ENCODE data around the gene OGA.

Gene OGA

DNA sequence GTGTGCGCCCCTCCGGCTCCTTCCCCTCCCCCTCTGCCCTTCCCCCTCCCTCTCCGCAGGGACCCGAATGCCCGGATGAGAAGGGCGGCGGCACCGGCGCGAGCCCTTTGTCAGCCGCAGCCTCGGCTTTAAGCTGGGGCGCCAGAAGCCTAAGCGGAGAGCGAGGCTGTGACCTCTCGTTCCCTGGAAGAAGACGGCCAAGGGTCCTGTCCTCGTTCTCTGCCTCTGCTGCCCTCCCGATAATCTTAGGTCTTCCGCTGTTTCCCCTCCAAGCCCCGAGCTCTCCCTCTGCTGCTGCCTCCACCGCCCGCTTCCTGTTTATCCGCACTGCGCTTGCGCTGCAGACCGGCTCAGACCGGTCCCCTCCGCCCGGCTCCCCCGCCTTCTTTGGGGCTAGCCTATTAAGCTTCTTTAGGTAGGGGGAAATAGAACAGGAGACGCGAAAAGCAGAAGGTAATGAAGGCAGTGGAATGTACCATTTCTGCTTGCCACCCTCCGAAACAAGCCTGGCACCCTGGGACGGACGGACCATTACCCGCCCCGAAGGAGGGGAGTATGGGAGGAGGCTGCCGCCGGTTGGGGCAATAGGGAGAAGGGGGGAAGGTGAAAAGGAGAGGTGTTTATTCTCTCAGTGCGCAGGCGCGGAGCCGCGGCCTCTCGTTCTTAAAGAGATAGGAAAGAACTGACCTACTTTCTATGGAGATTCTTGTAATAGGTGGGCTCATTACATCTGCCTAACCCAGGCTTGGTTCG is at the start of gene OGA:
Gene OGA (minus strand): TSS at position 326 of the 753 bp plus-strand sequence. CDS start 422 bp downstream, outside the sequence.
- DNase-seq, result peak; percentile 84

DNA sequence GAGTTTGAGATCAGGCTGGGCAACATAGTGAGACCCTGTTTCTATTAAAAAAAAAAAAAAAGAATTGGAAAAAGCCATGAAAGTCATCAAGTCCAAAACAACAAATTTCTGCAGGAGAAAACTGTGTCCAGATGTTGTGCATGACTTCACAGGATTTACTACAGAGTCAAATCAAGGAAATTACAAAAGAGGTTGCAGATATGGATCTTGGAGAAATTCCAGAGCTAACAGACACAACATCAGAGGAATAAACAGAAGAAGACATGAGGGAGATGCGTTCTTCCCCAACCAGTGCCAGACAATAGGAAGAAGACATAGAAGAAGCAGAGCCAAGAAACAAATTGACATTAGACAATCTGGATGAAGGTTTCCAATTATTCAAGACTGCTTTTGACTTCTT is 49.7 kb upstream of the OGA start:
- no peak for DNase-seq

DNA sequence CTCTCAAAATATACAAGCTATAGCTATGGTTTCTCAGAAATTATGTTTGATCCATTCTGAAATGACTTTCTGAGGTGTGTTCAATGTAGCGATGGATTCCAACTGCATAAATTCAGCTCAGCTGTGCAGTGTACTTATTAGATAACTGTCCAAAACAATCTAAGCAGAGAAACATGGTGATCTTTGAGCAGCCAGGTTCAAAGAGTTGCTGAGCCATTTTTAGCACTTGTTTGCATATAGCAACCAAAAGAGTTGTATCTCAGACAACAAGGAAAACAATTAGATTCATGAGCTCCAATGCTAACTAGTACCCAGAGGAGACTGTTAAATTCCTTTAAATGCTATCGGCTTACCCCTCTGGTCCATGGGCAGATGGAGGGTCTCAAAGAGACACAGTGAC is 41.3 kb upstream of the OGA start:
- DNase-seq, result no peak

DNA sequence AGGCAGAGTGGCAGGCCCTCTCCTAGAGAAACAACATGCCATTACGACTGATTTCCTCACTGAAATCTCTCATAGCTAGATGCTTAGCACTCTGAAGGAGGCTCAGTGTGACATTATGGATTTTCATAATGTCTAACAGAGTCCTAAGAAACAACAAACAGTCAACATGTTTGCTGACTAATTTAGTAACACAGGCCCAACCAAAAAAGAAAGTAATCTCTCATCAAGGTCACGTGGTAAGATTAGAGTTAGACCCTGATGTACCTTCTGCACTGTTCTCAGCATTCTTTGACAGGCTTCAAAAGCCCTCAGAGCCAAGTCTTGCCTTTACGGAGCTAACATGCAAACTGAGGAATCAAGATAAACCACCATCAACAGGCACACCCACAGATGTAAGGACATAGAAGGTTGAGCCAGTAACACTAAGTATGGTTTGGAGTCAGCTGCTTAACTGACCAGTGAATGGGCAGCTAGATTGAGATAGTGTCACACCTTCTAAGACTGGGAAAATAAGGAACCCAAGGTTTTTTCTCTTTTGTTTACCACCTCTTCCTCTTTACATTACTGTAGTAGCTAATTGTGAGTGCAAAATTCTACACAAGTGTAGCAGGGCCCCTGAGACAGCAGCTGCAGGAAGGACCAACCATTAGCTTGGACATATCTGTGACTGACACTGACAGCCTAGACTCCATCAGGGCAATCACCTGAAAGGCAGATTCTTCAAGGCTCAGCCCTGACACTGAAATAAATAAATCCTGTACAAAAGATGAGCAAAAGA is 40.7 kb upstream of the OGA start:
- no peak for DNase-seq

DNA sequence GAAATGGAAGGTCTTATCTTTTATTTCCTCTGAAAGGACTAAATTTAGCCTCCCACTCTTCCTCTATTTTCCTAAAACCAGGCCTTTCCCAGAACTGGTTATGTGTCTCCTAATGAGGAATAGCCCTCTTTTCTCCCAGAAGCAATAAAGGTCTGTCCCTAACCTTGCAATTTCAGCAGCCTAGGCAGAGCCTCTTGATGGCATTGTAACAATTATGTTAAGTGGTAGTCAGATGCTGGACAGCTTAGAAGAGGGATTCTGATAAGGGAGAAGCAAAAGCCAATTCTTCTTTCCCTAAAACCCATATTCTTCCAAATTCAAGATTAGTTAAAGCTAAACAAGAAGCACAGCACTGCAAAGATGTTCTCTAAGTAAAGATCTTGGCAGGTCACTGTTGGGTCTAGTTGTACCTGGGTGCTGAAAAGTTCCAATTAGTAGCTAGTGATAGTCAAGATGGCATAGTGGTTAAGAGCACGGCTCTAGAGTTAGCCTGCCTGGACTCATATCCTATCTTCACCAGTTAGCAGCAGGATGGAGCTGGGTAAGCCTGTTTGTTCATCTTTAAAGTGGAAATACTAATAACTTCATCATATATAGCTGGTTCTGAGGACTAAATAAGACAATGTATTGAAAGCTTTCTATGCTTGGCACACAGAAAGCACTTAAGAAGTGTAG is 39.7 kb upstream of the OGA start:
- DNase-seq, result no peak

DNA sequence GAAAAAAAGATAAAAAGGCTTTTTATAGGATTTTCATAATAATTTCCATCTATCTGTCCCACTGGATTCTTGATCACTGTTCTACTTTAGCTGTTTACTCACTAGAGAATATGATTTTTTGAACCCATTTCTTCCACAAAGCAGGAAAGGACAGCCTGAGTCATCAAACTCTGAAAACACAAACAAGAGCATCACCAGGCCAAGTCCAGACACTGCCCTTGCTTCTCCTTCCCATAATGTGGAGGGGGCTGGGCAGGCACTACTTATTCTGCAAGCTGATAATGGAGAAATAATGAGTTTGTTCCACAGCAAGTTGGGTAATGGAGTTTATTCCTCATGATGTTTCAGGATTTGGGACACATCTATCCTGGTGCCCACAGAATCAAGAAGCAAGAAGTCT is 38.4 kb upstream of the OGA start:
- no peak for DNase-seq

DNA sequence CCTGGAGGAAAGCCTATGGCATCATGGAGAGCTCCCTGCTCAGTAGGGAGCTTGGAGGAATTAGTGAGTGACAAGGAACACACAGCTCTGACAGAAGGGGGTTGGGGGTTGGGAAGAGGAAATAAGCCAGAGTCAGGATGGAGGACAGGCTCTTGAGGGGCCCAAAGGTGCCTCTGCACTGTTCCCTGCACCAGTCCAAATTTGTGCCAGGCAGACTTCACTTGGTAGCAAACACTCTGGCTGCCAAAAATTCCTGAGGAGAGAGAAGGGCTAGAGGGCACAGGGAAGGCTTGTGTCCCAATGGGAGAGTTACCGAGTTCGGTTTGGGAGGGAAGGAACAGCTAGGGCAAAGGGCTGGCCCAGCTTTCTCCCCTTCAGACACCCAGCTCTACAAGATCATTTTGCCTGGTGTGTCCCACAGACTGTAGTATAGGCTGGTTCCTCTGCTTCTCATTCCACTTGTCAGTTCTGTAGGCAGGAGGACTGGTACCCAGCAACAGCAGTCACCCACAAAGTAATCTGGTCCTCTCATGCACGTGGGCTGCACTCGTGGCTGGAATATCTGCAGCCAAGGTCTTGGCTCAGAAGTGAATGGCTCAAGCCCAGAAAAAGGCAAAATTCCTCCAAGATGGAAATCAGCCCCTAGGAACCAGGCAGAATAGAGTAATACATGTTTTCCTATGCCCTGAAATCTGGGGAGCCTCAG is 33.3 kb upstream of the OGA start:
- no peak for DNase-seq

DNA sequence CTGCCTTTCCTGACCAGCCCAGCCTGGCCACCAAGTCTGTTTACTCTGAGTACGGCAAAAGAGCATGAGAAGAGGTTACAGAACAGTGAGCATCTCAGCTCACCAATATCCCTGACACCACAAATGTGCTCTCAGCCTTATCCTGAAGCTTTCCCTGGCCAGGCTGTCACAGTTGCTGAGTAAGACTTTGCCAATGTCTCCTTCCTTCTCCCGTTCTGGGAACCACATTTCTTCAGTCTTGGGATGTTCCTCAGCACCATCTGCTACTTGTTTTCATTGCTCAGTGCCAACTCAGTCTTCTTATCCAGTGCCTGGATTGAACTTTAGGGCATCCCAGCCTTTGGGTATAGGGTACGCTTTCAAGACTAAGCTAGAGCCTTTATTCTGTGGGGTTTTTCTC is 32.5 kb upstream of the OGA start:
- no peak for DNase-seq

DNA sequence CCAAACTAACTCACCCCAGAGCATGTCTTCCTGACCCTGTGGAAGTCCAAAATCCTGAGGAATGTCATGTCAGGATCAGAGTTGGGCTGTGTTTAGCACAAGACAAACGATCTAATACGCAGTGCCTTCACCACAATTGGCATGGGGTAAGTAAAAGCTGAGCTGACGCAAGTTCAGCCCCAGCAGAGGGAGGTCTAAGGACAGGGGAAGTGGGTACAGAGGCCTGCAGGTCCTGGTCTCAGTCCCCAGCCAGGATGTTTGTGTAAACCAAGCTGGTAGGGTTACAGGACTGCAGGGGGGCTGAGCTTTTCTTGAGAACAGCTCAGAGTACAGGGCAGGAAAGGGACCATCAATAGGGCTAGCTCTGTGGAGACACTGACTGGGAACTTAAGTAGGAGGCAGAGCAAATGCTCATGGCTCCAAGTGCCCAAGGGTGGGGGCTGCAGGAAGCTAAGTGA is 30.7 kb upstream of the OGA start:
- DNase-seq, result no peak

DNA sequence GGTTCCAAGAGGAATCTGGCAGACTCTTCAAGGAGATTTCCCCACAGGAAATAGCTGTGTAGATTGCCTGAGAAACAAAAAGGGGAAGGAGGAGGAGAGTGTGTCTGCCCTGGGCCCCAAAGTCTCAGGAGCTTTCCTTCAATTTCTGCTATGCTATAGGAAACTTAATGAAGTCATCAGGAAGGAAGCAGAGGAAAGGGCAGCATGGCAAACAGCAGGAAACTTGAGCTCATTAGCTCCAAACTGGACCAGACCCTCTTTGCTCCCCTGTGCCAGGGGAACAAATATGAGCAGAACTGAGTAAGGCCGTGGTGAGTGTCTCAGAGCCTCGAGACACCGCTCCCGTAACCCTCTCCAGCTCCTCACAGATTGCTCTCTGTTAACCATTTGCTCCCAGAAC is 30.2 kb upstream of the OGA start:
- DNase-seq, result no peak

DNA sequence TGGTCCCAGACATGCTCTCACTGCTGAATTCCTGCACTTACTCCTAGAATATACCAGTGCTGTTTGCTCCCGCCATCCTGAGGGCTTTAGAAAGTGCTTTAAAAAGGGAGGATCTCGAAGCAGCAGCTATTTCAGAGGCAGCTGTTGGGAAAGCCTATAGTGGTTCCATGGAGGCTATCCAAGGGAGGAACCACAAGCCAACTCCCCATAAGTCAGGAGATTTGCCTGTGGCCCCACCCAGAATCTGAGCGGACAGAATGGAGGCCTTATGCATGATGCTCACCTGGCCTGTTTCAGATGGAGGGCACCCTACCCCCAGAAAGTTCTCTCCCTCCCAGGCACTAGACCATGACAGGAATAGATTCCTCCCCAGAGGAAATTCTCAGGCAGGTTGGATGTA is 27.6 kb upstream of the OGA start:
- no peak for DNase-seq

DNA sequence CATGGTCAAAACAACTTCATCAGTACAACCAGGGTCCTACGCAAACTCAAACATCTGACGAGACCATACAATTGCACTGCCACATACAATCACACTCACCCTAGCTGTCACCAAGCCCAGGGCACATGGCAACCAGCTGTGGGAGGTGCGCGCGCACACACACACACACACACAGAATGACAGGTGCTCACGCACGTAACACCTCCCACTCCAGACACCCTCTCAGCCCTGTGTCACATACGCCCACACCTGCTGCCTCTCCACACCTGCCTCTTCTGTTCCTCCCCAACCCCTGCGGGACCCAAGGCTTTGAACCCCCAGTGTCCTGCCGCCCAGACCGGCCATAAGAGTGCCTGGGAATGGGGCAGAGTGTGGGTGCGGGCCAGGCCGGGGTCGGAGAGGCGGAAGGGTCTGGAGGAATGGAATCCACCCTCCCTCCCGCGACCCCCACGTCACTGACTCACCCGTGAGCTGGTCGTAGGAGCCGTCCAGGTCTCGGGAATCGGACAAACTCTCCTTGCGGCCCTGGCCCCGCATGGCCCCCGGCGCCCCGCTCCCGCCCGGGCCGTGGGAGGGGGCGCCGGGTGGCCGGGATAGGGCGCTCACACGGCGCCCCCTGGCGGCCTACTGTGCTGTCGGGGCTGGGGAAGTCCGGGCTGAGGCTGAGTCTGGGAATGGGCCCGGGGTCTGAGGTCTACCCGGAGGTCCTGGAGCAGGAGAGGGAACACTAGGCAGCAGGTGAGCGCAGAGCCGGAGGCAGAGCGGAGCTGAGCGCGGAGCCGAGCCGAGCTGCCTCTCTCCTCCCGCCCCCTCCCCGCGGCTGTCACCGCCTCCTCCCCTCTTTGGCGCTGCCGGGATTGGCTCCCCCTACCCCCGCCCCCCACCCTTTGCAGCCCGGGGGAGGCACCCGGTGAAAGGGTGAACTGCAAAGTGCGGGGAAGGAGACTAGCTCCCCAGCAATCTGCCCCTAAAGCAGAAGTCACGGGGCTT is 25.1 kb upstream of the OGA start, which contains the start of gene KCNIP2:
Gene KCNIP2 (minus strand): TSS at position 769 of the 990 bp plus-strand sequence. CDS start 232 bp downstream, at position 537.
- DNase-seq, result peak; percentile 6

DNA sequence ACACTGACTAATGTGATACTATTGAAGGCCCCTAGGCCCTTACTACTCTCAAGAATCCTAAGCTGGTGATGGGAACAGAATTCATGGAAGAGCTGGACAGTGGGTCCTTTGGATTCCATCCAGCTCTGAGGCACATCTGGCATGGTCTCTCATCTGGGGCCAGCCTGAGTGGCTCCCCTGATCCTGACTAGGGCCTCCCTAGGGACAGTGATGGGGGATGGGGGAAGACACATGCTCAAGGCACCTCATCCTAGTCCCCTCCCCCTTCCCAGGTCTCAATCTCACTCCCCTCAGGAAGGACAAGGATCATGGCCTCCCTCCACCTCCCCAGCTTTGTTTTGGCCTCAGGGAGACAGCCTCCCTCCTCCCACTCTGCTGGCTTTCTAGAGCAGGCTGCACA is 23.6 kb upstream of the OGA start:
- no peak for DNase-seq

DNA sequence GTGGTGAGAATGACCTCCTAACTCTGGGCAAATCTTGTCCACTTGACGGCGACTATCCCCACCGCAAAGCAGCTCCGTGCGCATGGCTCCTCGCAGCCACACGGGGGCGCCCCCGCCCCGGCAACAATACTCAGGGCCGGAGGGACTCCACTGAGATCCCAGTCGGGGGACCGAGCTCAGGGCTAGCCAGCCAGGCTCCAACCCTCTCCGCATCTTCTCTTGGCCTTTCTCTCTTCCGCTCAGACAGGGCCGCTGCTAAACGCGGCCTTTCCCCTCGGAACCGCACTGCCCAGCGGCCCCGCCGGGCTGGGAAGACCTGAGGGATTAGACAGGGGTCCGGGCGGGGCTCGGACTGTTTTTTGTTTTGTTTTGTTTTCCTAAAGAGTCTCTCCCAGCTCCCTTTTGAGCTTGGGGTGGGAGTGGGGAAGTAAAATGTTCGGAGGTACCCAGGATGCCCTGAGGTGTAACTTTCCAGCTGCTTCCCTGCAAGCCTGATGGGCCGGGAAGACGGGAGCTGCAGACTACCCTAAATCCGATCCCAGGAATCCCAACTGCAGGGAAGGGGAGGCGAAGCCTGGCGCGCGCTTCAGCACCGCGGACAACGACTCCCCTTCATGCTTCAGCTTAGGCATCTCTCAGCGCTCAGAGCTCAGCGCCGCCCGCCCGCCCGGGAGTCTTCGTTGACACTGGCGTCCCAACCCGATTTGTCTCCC is 22.7 kb upstream of the OGA start:
- DNase-seq, result no peak

DNA sequence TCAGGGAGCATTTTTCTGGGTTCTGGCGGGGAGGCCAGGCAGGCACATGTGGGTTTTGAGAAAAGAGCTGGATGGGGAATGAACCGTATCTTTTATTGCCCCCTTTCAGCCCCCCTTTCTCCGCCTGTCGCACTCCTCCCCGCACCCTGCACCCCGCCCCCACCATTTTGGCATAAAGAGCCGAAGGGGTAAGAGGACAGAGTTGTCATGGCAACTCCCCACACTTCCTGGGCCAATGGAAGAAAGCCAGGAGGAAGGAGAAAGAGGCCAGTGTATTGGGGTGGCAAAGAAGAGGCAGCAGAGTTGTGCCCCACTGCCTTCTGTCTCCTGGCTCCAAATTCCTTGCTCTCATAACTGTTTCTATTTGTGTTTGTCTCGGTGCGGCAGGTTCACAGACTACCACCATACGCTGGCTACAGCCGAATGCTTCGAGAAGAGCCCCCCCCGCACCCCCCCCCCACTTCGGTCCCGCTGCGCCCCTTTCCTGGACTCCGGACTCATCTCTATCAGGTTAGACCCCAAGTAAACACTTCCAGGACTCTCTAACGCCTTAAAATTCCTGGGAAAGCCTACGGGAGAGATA is 21.9 kb upstream of the OGA start:
- no peak for DNase-seq

DNA sequence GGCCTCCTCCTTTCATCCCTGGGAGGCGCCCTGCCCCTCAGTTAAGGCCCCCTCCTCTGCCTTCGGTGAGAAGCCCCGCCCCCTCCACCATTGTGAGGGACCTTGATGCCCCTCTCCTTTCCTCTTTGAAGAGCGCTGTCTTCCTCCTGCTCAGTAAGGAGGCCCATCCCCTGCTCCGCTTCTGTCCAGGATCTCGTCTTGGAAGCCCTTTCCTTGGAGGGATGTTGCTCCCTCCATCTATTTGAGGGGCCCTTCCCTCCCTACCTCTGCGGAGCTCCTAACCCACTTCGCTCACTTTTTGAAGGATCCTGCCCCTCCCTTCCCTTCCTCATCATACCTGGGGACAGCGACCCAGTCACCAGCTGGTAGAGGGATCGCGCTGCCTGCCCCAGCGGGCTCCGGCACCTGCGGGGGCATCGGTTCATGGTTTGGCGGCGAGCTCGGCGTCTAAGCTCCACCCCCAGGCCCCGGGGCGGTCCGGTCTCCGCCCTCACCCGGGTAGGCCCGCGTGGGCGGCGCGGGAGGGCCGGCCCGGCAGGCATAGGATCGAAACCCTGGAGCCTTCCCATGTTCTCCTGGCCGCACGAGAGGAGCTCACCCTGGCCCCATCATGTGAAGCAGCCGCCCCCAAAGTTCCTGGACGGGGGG is 21.3 kb upstream of the OGA start:
- DNase-seq, result no peak

DNA sequence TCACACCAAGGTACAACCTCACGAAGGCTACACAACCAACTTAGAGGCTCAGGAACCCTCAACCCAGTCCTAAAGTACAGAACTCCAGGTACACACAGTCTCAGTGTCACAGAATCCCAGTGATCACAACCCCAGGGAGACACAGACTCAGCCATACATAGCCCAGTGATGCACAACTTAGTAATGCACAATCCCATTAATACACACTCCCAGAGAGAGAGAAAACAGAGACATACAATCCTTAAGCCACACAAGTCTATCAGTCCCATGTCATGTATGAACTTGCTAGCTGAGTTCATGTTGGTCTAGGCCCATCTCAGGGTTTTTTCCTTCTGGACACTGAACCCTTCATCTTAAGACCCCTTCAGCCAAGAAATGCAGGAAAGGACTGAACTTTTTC is 20.8 kb upstream of the OGA start:
- DNase-seq, result no peak

DNA sequence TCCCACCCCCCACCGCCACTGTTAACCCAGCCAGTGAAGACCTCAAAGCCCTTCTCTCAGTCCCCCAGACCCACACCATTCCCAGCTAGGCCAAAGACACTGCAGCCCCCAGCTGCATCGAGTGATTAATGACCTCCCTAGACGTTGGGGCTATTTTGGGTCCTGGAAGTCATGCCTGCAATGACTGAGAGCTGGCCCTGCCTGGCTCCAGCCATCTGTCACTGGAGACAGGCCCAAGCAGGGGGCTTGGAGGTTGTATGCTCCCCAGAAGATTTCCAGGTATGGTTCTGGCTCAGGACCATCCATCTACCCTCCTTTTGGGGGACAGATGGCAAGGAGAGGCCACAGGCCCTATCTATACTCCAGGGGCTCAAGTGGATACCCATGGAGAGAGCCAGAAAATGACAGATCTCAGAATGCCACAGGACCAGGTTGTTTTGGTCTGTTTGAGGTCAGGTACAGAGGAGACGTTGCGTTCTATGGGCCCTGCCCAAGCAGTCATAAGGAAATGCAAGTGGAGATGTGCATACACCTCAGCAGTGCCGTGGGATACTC is 20.2 kb upstream of the OGA start:
- no peak for DNase-seq

DNA sequence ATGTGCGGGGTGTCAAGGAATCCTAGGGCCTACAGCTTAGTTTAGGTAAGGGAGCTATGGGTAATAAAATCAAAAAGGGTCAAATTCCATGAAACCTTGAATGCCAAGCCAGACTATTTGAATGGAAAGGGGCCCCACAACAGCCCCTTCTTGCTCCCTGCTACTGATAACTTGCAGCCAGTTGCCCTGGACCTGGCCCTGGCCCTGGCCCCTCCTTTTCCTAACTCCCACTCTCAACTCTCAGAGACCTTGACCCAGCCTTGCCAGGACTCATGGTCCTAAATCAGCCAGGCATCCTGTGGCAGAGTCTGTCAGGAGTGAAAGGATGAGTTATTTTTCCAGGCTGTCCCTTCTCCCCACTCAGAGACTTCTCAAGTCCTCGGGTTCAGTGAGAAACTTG is 19.5 kb upstream of the OGA start:
- no peak for DNase-seq

DNA sequence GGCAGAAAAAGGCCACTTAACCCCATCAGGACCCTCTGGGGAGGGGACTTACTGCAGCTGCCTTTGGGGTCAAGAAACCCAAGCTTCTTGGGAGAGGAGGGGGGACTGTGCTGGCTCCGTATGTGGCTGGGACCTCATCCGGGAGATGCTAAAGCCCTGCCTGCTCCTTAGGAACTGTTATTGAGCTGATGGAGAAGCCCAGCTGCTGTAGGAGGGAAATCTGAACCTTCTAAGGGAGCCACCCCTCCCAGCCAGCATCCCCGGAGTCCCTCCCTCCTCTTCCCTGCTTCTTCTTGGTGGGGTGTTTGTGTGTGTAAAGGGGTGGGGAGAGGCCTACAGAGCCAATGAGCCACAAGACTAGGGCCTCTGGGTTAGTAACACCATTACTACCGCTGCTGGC is 17.1 kb upstream of the OGA start:
- no peak for DNase-seq
